ENCODE data around the gene ACSF3.

The ACSF3 gene

DNA sequence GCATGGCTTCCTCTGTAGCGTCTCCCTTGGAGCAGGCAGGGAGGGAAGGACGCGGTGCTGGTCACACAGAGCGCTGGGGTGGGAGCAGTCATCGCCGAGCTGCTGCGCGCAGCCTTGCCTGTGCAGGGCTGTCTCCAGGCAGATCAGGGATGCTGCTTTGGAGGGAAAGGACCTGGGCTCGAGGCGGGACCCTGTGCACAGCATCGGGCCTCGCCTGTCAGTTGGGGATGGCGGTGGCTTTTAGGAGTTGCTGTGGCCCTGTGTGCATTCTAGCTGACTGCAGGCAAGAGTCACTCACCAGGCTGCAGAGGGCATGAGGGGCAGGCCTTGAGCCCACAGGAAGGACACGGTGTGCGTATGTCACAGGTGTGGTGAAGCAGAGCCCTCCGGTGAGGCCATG, 10.1 kb downstream of the ACSF3 start:
- Histone ChIP-seq H3K27me3 (replicated peaks in 2 of 5; ENCODE audit: control insufficient read depth in 4 of 5, insufficient read depth in 5 of 5, low read length in 4 of 5) (no peaks in the 10 kb centered on the region), H3K36me3 (ENCODE audit: control insufficient read depth in 4 of 4, insufficient read depth in 4 of 4, low read length in 3 of 4) (peaks cover 13 to 88% (median 73%) of the 10 kb centered on the region in 4 experiments), H3K27ac (ENCODE audit: insufficient read depth in 1 of 2, low read depth in 1 of 2, low read length in 2 of 2, poor library complexity in 1 of 2, severe bottlenecking in 2 of 2) (no peak overlapping the region), H3K4me3 (ENCODE audit: control insufficient read depth in 1 of 7, extremely low read depth in 1 of 7, insufficient read depth in 4 of 7, low read depth in 2 of 7, low read length in 6 of 7) (no peak overlapping the region), H3K4me1 (ENCODE audit: control extremely low read depth in 1 of 4, control insufficient read depth in 4 of 4, insufficient read depth in 4 of 4, low read length in 3 of 4) (peaks cover 0 to 31% (median 29%) of the 10 kb centered on the region in 4 experiments), H3K9me3 (ENCODE audit: control extremely low read depth in 1 of 5, control insufficient read depth in 4 of 5, insufficient read depth in 2 of 5, low read depth in 1 of 5, low read length in 4 of 5) (peaks cover 0 to 13% (median 0%) of the 10 kb centered on the region in 5 experiments)
- ChIA-PET POLR2A (no interaction called here), CTCF (interaction anchor here (0.7 to 2.1 kb wide), 4 partner anchors 12 to 63 kb away, joined by 4 to 6 read pairs (median 5); no protein-coding TSS in a partner anchor)
- 91% methylated on average over 14 of the region's 16 CpGs for WGBS (ENCODE audit: insufficient coverage)
- DNase-seq, result no peak

GRCh38 chr16:89104303-89104702, 10.7 kb downstream of the ACSF3 start:
- POLR2A ChIA-PET, result no interaction called here
- H3K36me3 ChIP-seq (ENCODE audit: control insufficient read depth in 4 of 4, insufficient read depth in 4 of 4, low read length in 3 of 4), result peaks cover 13 to 84% (median 68%) of the 10 kb centered on the region in 4 experiments
- WGBS (ENCODE audit: insufficient coverage), result 96% methylated on average over 7 of the region's 10 CpGs
- H3K27ac ChIP-seq (ENCODE audit: insufficient read depth in 1 of 2, low read depth in 1 of 2, low read length in 2 of 2, poor library complexity in 1 of 2, severe bottlenecking in 2 of 2), result no peak overlapping the region
- peaks cover 0 to 26% (median 25%) of the 10 kb centered on the region in 4 experiments for H3K4me1 ChIP-seq (ENCODE audit: control extremely low read depth in 1 of 4, control insufficient read depth in 4 of 4, insufficient read depth in 4 of 4, low read length in 3 of 4)
- CTCF ChIA-PET, result interaction anchor here (1.1 kb wide), 1 partner anchor 11 kb away, joined by 3 read pairs; no protein-coding TSS in a partner anchor
- H3K4me3 ChIP-seq (ENCODE audit: control insufficient read depth in 1 of 7, extremely low read depth in 1 of 7, insufficient read depth in 4 of 7, low read depth in 2 of 7, low read length in 6 of 7), result no peak overlapping the region
- H3K9me3 ChIP-seq (ENCODE audit: control extremely low read depth in 1 of 5, control insufficient read depth in 4 of 5, insufficient read depth in 2 of 5, low read depth in 1 of 5, low read length in 4 of 5), result peaks cover 0 to 13% (median 0%) of the 10 kb centered on the region in 5 experiments
- no peak for DNase-seq
- H3K27me3 ChIP-seq (replicated peaks in 2 of 5; ENCODE audit: control insufficient read depth in 4 of 5, insufficient read depth in 5 of 5, low read length in 4 of 5), result no peaks in the 10 kb centered on the region

GRCh38 chr16:89104930-89105571, 11.4 kb downstream of the ACSF3 start:
- no peak overlapping the region for H3K27ac ChIP-seq (ENCODE audit: insufficient read depth in 1 of 2, low read depth in 1 of 2, low read length in 2 of 2, poor library complexity in 1 of 2, severe bottlenecking in 2 of 2)
- DNase-seq, result no peak

GRCh38 chr16:89105599-89106151, 12.0 kb downstream of the ACSF3 start:
- CTCF ChIA-PET, result interaction anchor here (1.2 kb wide), 1 partner anchor 12 kb away, joined by 4 read pairs; the partner anchor contains the start of gene ACSF3
- H3K9me3 ChIP-seq (ENCODE audit: control extremely low read depth in 1 of 5, control insufficient read depth in 4 of 5, insufficient read depth in 2 of 5, low read depth in 1 of 5, low read length in 4 of 5), result peaks cover 0 to 13% (median 0%) of the 10 kb centered on the region in 5 experiments
- 95% methylated on average over 16 of the region's 16 CpGs for whole genome bisulfite sequencing (ENCODE audit: insufficient coverage)
- peaks cover 0 to 21% (median 15%) of the 10 kb centered on the region in 4 experiments for H3K4me1 ChIP-seq (ENCODE audit: control extremely low read depth in 1 of 4, control insufficient read depth in 4 of 4, insufficient read depth in 4 of 4, low read length in 3 of 4)
- no peak overlapping the region for H3K4me3 ChIP-seq (ENCODE audit: control insufficient read depth in 1 of 7, extremely low read depth in 1 of 7, insufficient read depth in 4 of 7, low read depth in 2 of 7, low read length in 6 of 7)
- POLR2A ChIA-PET, result no interaction called here
- H3K27me3 ChIP-seq (replicated peaks in 2 of 5; ENCODE audit: control insufficient read depth in 4 of 5, insufficient read depth in 5 of 5, low read length in 4 of 5), result no peaks in the 10 kb centered on the region
- H3K36me3 ChIP-seq (ENCODE audit: control insufficient read depth in 4 of 4, insufficient read depth in 4 of 4, low read length in 3 of 4), result peaks cover 15 to 87% (median 69%) of the 10 kb centered on the region in 4 experiments
- no peak overlapping the region for H3K27ac ChIP-seq (ENCODE audit: insufficient read depth in 1 of 2, low read depth in 1 of 2, low read length in 2 of 2, poor library complexity in 1 of 2, severe bottlenecking in 2 of 2)
- DNase-seq, result no peak

More at GRCh38 chr16:89104930-89105571, 11.4 kb downstream of the ACSF3 start:
- POLR2A ChIA-PET, result no interaction called here
- Histone ChIP-seq H3K27me3 (replicated peaks in 2 of 5; ENCODE audit: control insufficient read depth in 4 of 5, insufficient read depth in 5 of 5, low read length in 4 of 5) (no peaks in the 10 kb centered on the region), H3K4me3 (ENCODE audit: control insufficient read depth in 1 of 7, extremely low read depth in 1 of 7, insufficient read depth in 4 of 7, low read depth in 2 of 7, low read length in 6 of 7) (no peak overlapping the region), H3K4me1 (ENCODE audit: control extremely low read depth in 1 of 4, control insufficient read depth in 4 of 4, insufficient read depth in 4 of 4, low read length in 3 of 4) (peaks cover 0 to 23% (median 20%) of the 10 kb centered on the region in 4 experiments), H3K36me3 (ENCODE audit: control insufficient read depth in 4 of 4, insufficient read depth in 4 of 4, low read length in 3 of 4) (peaks cover 13 to 87% (median 69%) of the 10 kb centered on the region in 4 experiments), H3K9me3 (ENCODE audit: control extremely low read depth in 1 of 5, control insufficient read depth in 4 of 5, insufficient read depth in 2 of 5, low read depth in 1 of 5, low read length in 4 of 5) (peaks cover 0 to 13% (median 0%) of the 10 kb centered on the region in 5 experiments)
- CTCF ChIA-PET, result interaction anchor here (1.1 to 1.2 kb wide), 2 partner anchors 11 kb away, joined by 3 to 4 read pairs; partner anchors contain the start of gene ACSF3
- 89% methylated on average over 23 of the region's 23 CpGs for WGBS (ENCODE audit: insufficient coverage)

GRCh38 chr16:89106533-89107202, 13.0 kb downstream of the ACSF3 start:
- CTCF ChIA-PET, result interaction anchor here (1.2 kb wide), 1 partner anchor 13 kb away, joined by 4 read pairs; the partner anchor contains the start of gene ACSF3
- H3K4me3 ChIP-seq (ENCODE audit: control insufficient read depth in 1 of 7, extremely low read depth in 1 of 7, insufficient read depth in 4 of 7, low read depth in 2 of 7, low read length in 6 of 7), result no peak overlapping the region
- DNase-seq, result no peak
- no peak overlapping the region for H3K27ac ChIP-seq (ENCODE audit: insufficient read depth in 1 of 2, low read depth in 1 of 2, low read length in 2 of 2, poor library complexity in 1 of 2, severe bottlenecking in 2 of 2)
- peaks cover 0 to 15% (median 11%) of the 10 kb centered on the region in 4 experiments for H3K4me1 ChIP-seq (ENCODE audit: control extremely low read depth in 1 of 4, control insufficient read depth in 4 of 4, insufficient read depth in 4 of 4, low read length in 3 of 4)
- WGBS (ENCODE audit: insufficient coverage), result 79% methylated on average over 11 of the region's 15 CpGs
- H3K27me3 ChIP-seq (replicated peaks in 2 of 5; ENCODE audit: control insufficient read depth in 4 of 5, insufficient read depth in 5 of 5, low read length in 4 of 5), result no peaks in the 10 kb centered on the region
- POLR2A ChIA-PET, result no interaction called here
- H3K36me3 ChIP-seq (ENCODE audit: control insufficient read depth in 4 of 4, insufficient read depth in 4 of 4, low read length in 3 of 4), result peaks cover 17 to 87% (median 65%) of the 10 kb centered on the region in 4 experiments
- H3K9me3 ChIP-seq (ENCODE audit: control extremely low read depth in 1 of 5, control insufficient read depth in 4 of 5, insufficient read depth in 2 of 5, low read depth in 1 of 5, low read length in 4 of 5), result peaks cover 0 to 13% (median 0%) of the 10 kb centered on the region in 5 experiments

GRCh38 chr16:89107203-89107582, 13.5 kb downstream of the ACSF3 start:
- H3K27ac ChIP-seq (ENCODE audit: insufficient read depth in 1 of 2, low read depth in 1 of 2, low read length in 2 of 2, poor library complexity in 1 of 2, severe bottlenecking in 2 of 2), result no peak overlapping the region
- H3K4me1 ChIP-seq (ENCODE audit: control extremely low read depth in 1 of 4, control insufficient read depth in 4 of 4, insufficient read depth in 4 of 4, low read length in 3 of 4), result peaks cover 0 to 10% (median 6%) of the 10 kb centered on the region in 4 experiments
- DNase-seq, result no peak
- H3K4me3 ChIP-seq (ENCODE audit: control insufficient read depth in 1 of 7, extremely low read depth in 1 of 7, insufficient read depth in 4 of 7, low read depth in 2 of 7, low read length in 6 of 7), result no peak overlapping the region
- 99% methylated on average over 18 of the region's 20 CpGs for WGBS (ENCODE audit: insufficient coverage)
- peaks cover 18 to 87% (median 68%) of the 10 kb centered on the region in 4 experiments for H3K36me3 ChIP-seq (ENCODE audit: control insufficient read depth in 4 of 4, insufficient read depth in 4 of 4, low read length in 3 of 4)
- peaks cover 0 to 13% (median 0%) of the 10 kb centered on the region in 5 experiments for H3K9me3 ChIP-seq (ENCODE audit: control extremely low read depth in 1 of 5, control insufficient read depth in 4 of 5, insufficient read depth in 2 of 5, low read depth in 1 of 5, low read length in 4 of 5)
- H3K27me3 ChIP-seq (replicated peaks in 2 of 5; ENCODE audit: control insufficient read depth in 4 of 5, insufficient read depth in 5 of 5, low read length in 4 of 5), result no peaks in the 10 kb centered on the region
- ChIA-PET POLR2A (no interaction called here), CTCF (no interaction called here)
